Left lobe of liver (tissue), 2 donors: ENCODE data around the gene HSP90AB1. TPM values are rescaled to one million over a fixed set of nuclear protein-coding genes. Genes with fewer than 3 reads are reported as not detected.

ENCODE experiments used
- ATAC-seq: fragments of 200-7000 bp; cut with Tn5 transposase; one replicate; pipeline ENCODE4 v1.9.1; 2020; ENCODE audit warnings: mild to moderate bottlenecking, moderate library complexity
- DNase-seq: peaks from one replicate; pipeline ENCODE4 v3.0.0-alpha.2; 2020; ENCODE audit warnings: low spot score
- total RNA-seq: library from RNA; stranded (reverse); gene quantifications from one replicate; pipeline ENCODE4 v1.2.1, GENCODE V29; 2021
- donor health status: DM: no; HTN: no; CAD: no; lungs with moderate emphysema.
- donor health status: DM: no; HTN: yes; CAD: no.

Gene HSP90AB1
- total RNA-seq = 187 TPM

- peak; percentile 80 for ATAC-seq
- DNase-seq = peak; percentile 97
These were observed at the start of gene HSP90AB1 for GRCh38 chr6:44246663-44247337. Gene HSP90AB1 (plus strand): TSS chr6:44247101. CDS start chr6:44248630, 1,529 bp downstream.

GRCh38 chr6:44198684-44199083 is 48.2 kb upstream of the HSP90AB1 start:
- DNase-seq = no peak
- ATAC-seq = no peak

- DNase-seq (no peak), ATAC-seq (no peak)
These were observed 47.0 kb upstream of the HSP90AB1 start for GRCh38 chr6:44199883-44200282.

- ATAC-seq (no peak), DNase-seq (no peak)
These were observed 45.7 kb upstream of the HSP90AB1 start for GRCh38 chr6:44201200-44201599.

GRCh38 chr6:44201638-44202303 is 45.1 kb upstream of the HSP90AB1 start:
- no peak for DNase-seq

GRCh38 chr6:44202332-44202971 is 44.4 kb upstream of the HSP90AB1 start:
- DNase-seq (no peak), ATAC-seq (peak; percentile 42)

More at GRCh38 chr6:44201638-44202303, 45.1 kb upstream of the HSP90AB1 start:
- peak; percentile 13 for ATAC-seq

- ATAC-seq (no peak), DNase-seq (no peak)
These were observed 43.7 kb upstream of the HSP90AB1 start for GRCh38 chr6:44202972-44203750.

- ATAC-seq (no peak), DNase-seq (no peak)
These were observed 42.9 kb upstream of the HSP90AB1 start for GRCh38 chr6:44203955-44204354.

- peak; percentile 91 for ATAC-seq
These were observed 38.9 kb upstream of the HSP90AB1 start for GRCh38 chr6:44207966-44208365.

GRCh38 chr6:44211284-44211683 is 35.6 kb upstream of the HSP90AB1 start:
- ATAC-seq (no peak), DNase-seq (no peak)

More at GRCh38 chr6:44207966-44208365, 38.9 kb upstream of the HSP90AB1 start:
- DNase-seq = no peak

GRCh38 chr6:44214307-44214706 is 32.6 kb upstream of the HSP90AB1 start:
- DNase-seq (no peak), ATAC-seq (no peak)

- ATAC-seq (no peak), DNase-seq (no peak)
These were observed 30.1 kb upstream of the HSP90AB1 start, which contains the start of gene MYMX for GRCh38 chr6:44216677-44217331. Gene MYMX (plus strand): TSS chr6:44216926. CDS start chr6:44217472, 546 bp downstream.

GRCh38 chr6:44217332-44218143 is 29.4 kb upstream of the HSP90AB1 start:
- ATAC-seq (peak; percentile 67), DNase-seq (peak; percentile 90)

- DNase-seq (peak; percentile 80), ATAC-seq (peak; percentile 48)
These were observed 27.7 kb upstream of the HSP90AB1 start for GRCh38 chr6:44219053-44219814.

- ATAC-seq = no peak
- DNase-seq = no peak
These were observed 26.8 kb upstream of the HSP90AB1 start for GRCh38 chr6:44219815-44220784.

GRCh38 chr6:44220913-44221290 is 26.0 kb upstream of the HSP90AB1 start:
- ATAC-seq = no peak
- no peak for DNase-seq

- peak; percentile 97 for DNase-seq
- peak; percentile 58 for ATAC-seq
These were observed 25.5 kb upstream of the HSP90AB1 start for GRCh38 chr6:44221291-44221960.
